GM13977 (cell line): Measurements from ENCODE around the gene LGI2.

ENCODE experiments used
- DNase-seq: peaks from one replicate; pipeline ENCODE4 v3.0.0; 2012; ENCODE audit warnings: low spot score
- in situ Hi-C: fragments of 300-500 bp; cut with MboI; formaldehyde crosslinking; loops from one replicate; pipeline ENCODE4 v1.12.0; 2022; ENCODE audit warnings: low sequenced_read_pairs, low pct_unique_long_range_greater_than_20kb, mixed read lengths, inconsistent platforms; ENCODE audit not compliant: unreplicated experiment
- TF ChIP-seq, protein P1 (sequence below): IDR thresholded peaks from 2 replicates; pipeline ENCODE4 v1.5.1; 2012; ENCODE audit warnings: mild to moderate bottlenecking, control low read depth; ENCODE audit not compliant: insufficient read depth; ENCODE audit errors: extremely low read depth, missing control alignments

Gene LGI2

DNA sequence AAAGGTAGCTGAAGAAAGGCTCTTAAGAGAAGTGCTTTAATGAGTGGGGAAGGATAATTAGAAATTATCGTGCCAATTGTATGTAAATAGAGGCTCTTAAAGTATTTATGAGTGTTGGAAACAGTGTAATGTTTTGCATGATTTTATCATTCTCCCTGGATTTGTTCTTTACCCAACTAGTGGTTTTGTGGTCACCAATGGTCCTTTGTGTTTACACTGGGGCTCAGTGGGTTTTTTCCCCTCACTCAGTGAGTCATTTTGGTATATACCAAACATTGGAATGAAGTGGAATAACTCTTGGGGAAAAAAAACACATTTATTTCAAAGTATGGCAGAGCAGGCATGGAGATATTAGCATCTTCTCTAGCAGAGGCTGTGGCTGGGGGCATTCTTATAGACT, 20.8 kb upstream of the LGI2 start:
- TF ChIP-seq, protein P1, sequence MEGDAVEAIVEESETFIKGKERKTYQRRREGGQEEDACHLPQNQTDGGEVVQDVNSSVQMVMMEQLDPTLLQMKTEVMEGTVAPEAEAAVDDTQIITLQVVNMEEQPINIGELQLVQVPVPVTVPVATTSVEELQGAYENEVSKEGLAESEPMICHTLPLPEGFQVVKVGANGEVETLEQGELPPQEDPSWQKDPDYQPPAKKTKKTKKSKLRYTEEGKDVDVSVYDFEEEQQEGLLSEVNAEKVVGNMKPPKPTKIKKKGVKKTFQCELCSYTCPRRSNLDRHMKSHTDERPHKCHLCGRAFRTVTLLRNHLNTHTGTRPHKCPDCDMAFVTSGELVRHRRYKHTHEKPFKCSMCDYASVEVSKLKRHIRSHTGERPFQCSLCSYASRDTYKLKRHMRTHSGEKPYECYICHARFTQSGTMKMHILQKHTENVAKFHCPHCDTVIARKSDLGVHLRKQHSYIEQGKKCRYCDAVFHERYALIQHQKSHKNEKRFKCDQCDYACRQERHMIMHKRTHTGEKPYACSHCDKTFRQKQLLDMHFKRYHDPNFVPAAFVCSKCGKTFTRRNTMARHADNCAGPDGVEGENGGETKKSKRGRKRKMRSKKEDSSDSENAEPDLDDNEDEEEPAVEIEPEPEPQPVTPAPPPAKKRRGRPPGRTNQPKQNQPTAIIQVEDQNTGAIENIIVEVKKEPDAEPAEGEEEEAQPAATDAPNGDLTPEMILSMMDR = no peak
- in situ Hi-C loops = no loop called here
- DNase-seq = no peak

DNA sequence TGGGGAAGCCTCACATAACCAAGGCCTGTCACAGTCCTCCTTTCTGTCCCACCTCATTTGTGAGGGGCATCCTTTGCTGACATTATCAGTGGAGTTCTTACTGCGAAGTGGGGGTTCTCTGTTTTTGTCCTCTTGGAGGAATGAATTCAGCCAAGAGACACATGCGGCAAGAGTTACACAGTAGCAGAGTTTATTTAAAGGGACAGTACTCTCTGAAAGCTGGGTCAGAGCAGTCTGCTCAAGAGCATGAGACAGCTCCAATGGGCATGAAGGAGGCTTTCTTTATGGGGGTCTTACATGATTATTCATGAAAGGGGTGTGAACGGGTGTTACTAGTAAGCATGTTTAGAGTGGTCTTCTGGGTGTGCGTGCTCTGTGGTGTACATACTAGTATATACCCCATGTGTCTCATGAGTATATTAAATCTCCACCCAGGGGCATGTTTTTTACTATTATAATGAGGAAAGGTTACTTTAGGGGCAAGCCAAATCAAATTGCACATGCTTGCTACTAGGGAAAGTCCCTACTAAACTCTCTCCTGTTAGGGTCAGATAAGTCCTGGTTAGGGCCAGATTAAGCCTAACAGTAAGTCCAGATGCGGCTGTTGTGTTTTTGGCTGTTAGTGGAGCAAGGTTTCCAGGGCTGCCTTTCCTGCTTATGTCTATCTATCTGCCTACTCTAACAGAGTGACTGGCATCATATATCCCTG, 19.8 kb upstream of the LGI2 start:
- DNase-seq = no peak
- TF ChIP-seq, protein P1 = no peak
- in situ Hi-C loops = no loop called here

- in situ Hi-C loops = no loop called here
- no peak for DNase-seq
Observed at GRCh38 chr4:25043548-25043947, 12.8 kb upstream of the LGI2 start.

GRCh38 chr4:25033526-25033925, 2.8 kb upstream of the LGI2 start:
- no peak for DNase-seq
- TF ChIP-seq, protein P1 = no peak
- in situ Hi-C loops = no loop called here

More at GRCh38 chr4:25043548-25043947, 12.8 kb upstream of the LGI2 start:
- TF ChIP-seq, protein P1 = no peak

- DNase-seq = no peak
- in situ Hi-C loops = no loop called here
Observed at GRCh38 chr4:25032126-25032525, 1.4 kb upstream of the LGI2 start.

GRCh38 chr4:25031077-25031621, 403 bp upstream of the LGI2 start:
- in situ Hi-C loops = no loop called here
- DNase-seq = peak; percentile 38
- TF ChIP-seq, protein P1 = no peak

More at GRCh38 chr4:25032126-25032525, 1.4 kb upstream of the LGI2 start:
- TF ChIP-seq, protein P1 = no peak
